Measurements from ENCODE around the gene MYBPH.

MYBPH gene

GRCh38 chr1:203177470-203178039 lies 1.9 kb upstream of the MYBPH start:
- H2AFZ ChIP-seq (ENCODE audit: low read length), result no peak overlapping the region
- H3K36me3 ChIP-seq (ENCODE audit: insufficient read depth, low read length), result no peaks in the 10 kb centered on the region
- no peaks in the 10 kb centered on the region for H3K27me3 ChIP-seq (ENCODE audit: insufficient read depth, low read length, poor library complexity, severe bottlenecking)
- H3K9me2 ChIP-seq (replicated peaks; ENCODE audit: low read depth, low read length), result no peaks in the 10 kb centered on the region
- no peak overlapping the region for H3K9ac ChIP-seq (ENCODE audit: low read depth, low read length, poor library complexity, severe bottlenecking)
- no peaks in the 10 kb centered on the region for H4K20me1 ChIP-seq (ENCODE audit: insufficient read depth, low read length, poor library complexity, severe bottlenecking)
- H3F3A ChIP-seq (ENCODE audit: low read depth), result no peaks in the 10 kb centered on the region
- no peak overlapping the region for H3K4me2 ChIP-seq (ENCODE audit: low read depth, low read length, poor library complexity, severe bottlenecking)
- no peak overlapping the region for H3K4me3 ChIP-seq (ENCODE audit: low read length, poor library complexity, severe bottlenecking)
- peaks cover 17% of the 10 kb centered on the region for H3K4me1 ChIP-seq (ENCODE audit: insufficient read depth, low read length, poor library complexity, severe bottlenecking)
- H3K9me3 ChIP-seq (ENCODE audit: insufficient read depth, low read depth, low read length), result no peaks in the 10 kb centered on the region
- TF ChIP-seq CTCF (conservative IDR thresholded peaks at IDR 0.05; ENCODE audit: low read length) (no peak), EZH2phosphoT487 (IDR thresholded peaks at IDR 0.05; ENCODE audit: borderline replicate concordance) (no peak)
- no peaks in the 10 kb centered on the region for H3K79me2 ChIP-seq (ENCODE audit: insufficient read depth, low read length)

GRCh38 chr1:203177036-203177405 lies 1.4 kb upstream of the MYBPH start:
- Histone ChIP-seq H2AFZ (ENCODE audit: low read length) (no peak overlapping the region), H3K4me1 (ENCODE audit: insufficient read depth, low read length, poor library complexity, severe bottlenecking) (peaks cover 17% of the 10 kb centered on the region), H3K9me2 (replicated peaks; ENCODE audit: low read depth, low read length) (no peaks in the 10 kb centered on the region), H4K20me1 (ENCODE audit: insufficient read depth, low read length, poor library complexity, severe bottlenecking) (no peaks in the 10 kb centered on the region), H3K36me3 (ENCODE audit: insufficient read depth, low read length) (no peaks in the 10 kb centered on the region), H3K4me2 (ENCODE audit: low read depth, low read length, poor library complexity, severe bottlenecking) (no peak overlapping the region), H3K4me3 (ENCODE audit: low read length, poor library complexity, severe bottlenecking) (no peak overlapping the region), H3K9ac (ENCODE audit: low read depth, low read length, poor library complexity, severe bottlenecking) (no peak overlapping the region), H3F3A (ENCODE audit: low read depth) (no peaks in the 10 kb centered on the region), H3K27me3 (ENCODE audit: insufficient read depth, low read length, poor library complexity, severe bottlenecking) (no peaks in the 10 kb centered on the region), H3K79me2 (ENCODE audit: insufficient read depth, low read length) (no peaks in the 10 kb centered on the region), H3K9me3 (ENCODE audit: insufficient read depth, low read depth, low read length) (no peaks in the 10 kb centered on the region)
- no peak; the same call in 1 of the 2 replicates for TF ChIP-seq CTCF (conservative IDR thresholded peaks at IDR 0.05; ENCODE audit: low read length)
- TF ChIP-seq EZH2phosphoT487 (IDR thresholded peaks at IDR 0.05; ENCODE audit: borderline replicate concordance), result no peak

GRCh38 chr1:203176273-203177035 lies 828 bp upstream of the MYBPH start:
- Histone ChIP-seq H3F3A (ENCODE audit: low read depth) (no peaks in the 10 kb centered on the region), H3K79me2 (ENCODE audit: insufficient read depth, low read length) (no peaks in the 10 kb centered on the region), H3K36me3 (ENCODE audit: insufficient read depth, low read length) (no peaks in the 10 kb centered on the region), H3K4me2 (ENCODE audit: low read depth, low read length, poor library complexity, severe bottlenecking) (no peak overlapping the region), H2AFZ (ENCODE audit: low read length) (no peak overlapping the region), H3K27me3 (ENCODE audit: insufficient read depth, low read length, poor library complexity, severe bottlenecking) (no peaks in the 10 kb centered on the region), H3K4me1 (ENCODE audit: insufficient read depth, low read length, poor library complexity, severe bottlenecking) (peaks cover 17% of the 10 kb centered on the region), H3K9ac (ENCODE audit: low read depth, low read length, poor library complexity, severe bottlenecking) (no peak overlapping the region), H3K9me3 (ENCODE audit: insufficient read depth, low read depth, low read length) (no peaks in the 10 kb centered on the region), H3K9me2 (replicated peaks; ENCODE audit: low read depth, low read length) (no peaks in the 10 kb centered on the region), H4K20me1 (ENCODE audit: insufficient read depth, low read length, poor library complexity, severe bottlenecking) (no peaks in the 10 kb centered on the region), H3K4me3 (ENCODE audit: low read length, poor library complexity, severe bottlenecking) (no peak overlapping the region)
- no peak for TF ChIP-seq CTCF (conservative IDR thresholded peaks at IDR 0.05; ENCODE audit: low read length)
- no peak for TF ChIP-seq EZH2phosphoT487 (IDR thresholded peaks at IDR 0.05; ENCODE audit: borderline replicate concordance)
